ENCODE data around the gene PTAFR. TPM values are rescaled to one million over a fixed set of nuclear protein-coding genes. Genes with fewer than 3 reads are reported as not detected.

The PTAFR gene
- total RNA-seq, 2 donors from 2014 or later = 0.58 to 0.77 TPM

GRCh38 chr1:28196330-28196729 is 19.8 kb upstream of the PTAFR start:
- H3K36me3 ChIP-seq (ENCODE audit: control insufficient read depth, insufficient read depth, low read length) = peaks cover 32% of the 10 kb centered on the region
- H3K9me3 ChIP-seq (ENCODE audit: control insufficient read depth, low read length) = no peaks in the 10 kb centered on the region
- H3K27ac ChIP-seq (ENCODE audit: low read depth, low read length) = peak overlapping the region; percentile 19
- no peaks in the 10 kb centered on the region for H3K4me1 ChIP-seq (ENCODE audit: control insufficient read depth, insufficient read depth, low read length)
- DNase-seq = peak; percentile 56
- no peaks in the 10 kb centered on the region for H3K27me3 ChIP-seq (ENCODE audit: control insufficient read depth, insufficient read depth, low read length, poor library complexity, severe bottlenecking)
- H3K36me3 Mint-ChIP-seq (ENCODE audit: low read depth) = peaks cover 30% of the 10 kb centered on the region
- H3K9ac ChIP-seq (ENCODE audit: extremely low read depth, low read length, poor library complexity, severe bottlenecking) = no peak overlapping the region
- no peak overlapping the region for H3K4me3 Mint-ChIP-seq
- peaks cover 7% of the 10 kb centered on the region for H3K4me1 Mint-ChIP-seq
- peak overlapping the region; percentile 57 for H3K27ac Mint-ChIP-seq
- WGBS, 2 experiments (ENCODE audit: insufficient coverage in 1 of 2, insufficient read length in 1 of 2) = 45 to 71% methylated on average over 2 to 3 of the region's 3 CpGs
- no peak overlapping the region for H3K4me3 ChIP-seq (ENCODE audit: low read length)
- H3K27me3 Mint-ChIP-seq (ENCODE audit: insufficient read depth) = no peaks in the 10 kb centered on the region
- TF ChIP-seq CTCF (conservative IDR thresholded peaks at IDR 0.05) = no peak
- no peaks in the 10 kb centered on the region for H3K9me3 Mint-ChIP-seq

GRCh38 chr1:28195780-28196179 is 19.3 kb upstream of the PTAFR start:
- Histone ChIP-seq H3K36me3 (ENCODE audit: control insufficient read depth, insufficient read depth, low read length) (peaks cover 28% of the 10 kb centered on the region), H3K9me3 (ENCODE audit: control insufficient read depth, low read length) (no peaks in the 10 kb centered on the region), H3K4me1 (ENCODE audit: control insufficient read depth, insufficient read depth, low read length) (no peaks in the 10 kb centered on the region), H3K4me3 (ENCODE audit: low read length) (no peak overlapping the region), H3K27ac (ENCODE audit: low read depth, low read length) (no peak overlapping the region), H3K9ac (ENCODE audit: extremely low read depth, low read length, poor library complexity, severe bottlenecking) (no peak overlapping the region), H3K27me3 (ENCODE audit: control insufficient read depth, insufficient read depth, low read length, poor library complexity, severe bottlenecking) (no peaks in the 10 kb centered on the region)
- no peaks in the 10 kb centered on the region for H3K27me3 Mint-ChIP-seq (ENCODE audit: insufficient read depth)
- H3K36me3 Mint-ChIP-seq (ENCODE audit: low read depth) = peaks cover 24% of the 10 kb centered on the region
- no peak overlapping the region for H3K27ac Mint-ChIP-seq
- H3K9me3 Mint-ChIP-seq = no peaks in the 10 kb centered on the region
- peak; percentile 64 for DNase-seq
- H3K4me3 Mint-ChIP-seq = no peak overlapping the region
- no peak for TF ChIP-seq CTCF (conservative IDR thresholded peaks at IDR 0.05)
- WGBS, 2 experiments (ENCODE audit: insufficient coverage in 1 of 2, insufficient read length in 1 of 2) = 93% methylated on average over 1 of the region's 1 CpG; no CpG with 5 or more reads in 1 of the 2 experiments
- peaks cover 9% of the 10 kb centered on the region for H3K4me1 Mint-ChIP-seq

GRCh38 chr1:28194326-28195035 is 18.0 kb upstream of the PTAFR start:
- no peaks in the 10 kb centered on the region for H3K27me3 ChIP-seq (ENCODE audit: control insufficient read depth, insufficient read depth, low read length, poor library complexity, severe bottlenecking)
- peaks cover 16% of the 10 kb centered on the region for H3K36me3 ChIP-seq (ENCODE audit: control insufficient read depth, insufficient read depth, low read length)
- no peaks in the 10 kb centered on the region for H3K4me1 ChIP-seq (ENCODE audit: control insufficient read depth, insufficient read depth, low read length)
- Mint-ChIP-seq H3K9me3 (no peaks in the 10 kb centered on the region), H3K36me3 (ENCODE audit: low read depth) (peaks cover 13% of the 10 kb centered on the region), H3K4me3 (no peak overlapping the region), H3K27ac (no peak overlapping the region), H3K27me3 (ENCODE audit: insufficient read depth) (no peaks in the 10 kb centered on the region), H3K4me1 (peaks cover 11% of the 10 kb centered on the region)
- H3K27ac ChIP-seq (ENCODE audit: low read depth, low read length) = no peak overlapping the region
- no peaks in the 10 kb centered on the region for H3K9me3 ChIP-seq (ENCODE audit: control insufficient read depth, low read length)
- DNase-seq = peak; percentile 52
- H3K4me3 ChIP-seq (ENCODE audit: low read length) = no peak overlapping the region
- no peak for TF ChIP-seq CTCF (conservative IDR thresholded peaks at IDR 0.05)
- no peak overlapping the region for H3K9ac ChIP-seq (ENCODE audit: extremely low read depth, low read length, poor library complexity, severe bottlenecking)
- 81 to 85% methylated on average over 7 to 8 of the region's 8 CpGs for WGBS, 2 experiments (ENCODE audit: insufficient coverage in 1 of 2, insufficient read length in 1 of 2)

Data from endodermal cell (in vitro differentiated cells).